ENCODE measurements around the gene NME3.

NME3 gene

GRCh38 chr16:1794908-1795666, 23.7 kb upstream of the NME3 start:
- Histone ChIP-seq H3K4me3 (no peak overlapping the region), H3K9me3 (replicated peaks in 1 of 11) (peaks cover 29 to 37% (median 31%) of the 10 kb centered on the region in 11 experiments), H3K36me3 (peaks cover 0 to 47% (median 30%) of the 10 kb centered on the region in 11 experiments; a peak in 18 of 22 replicates), H3K4me2 (no peak overlapping the region), H3K4me1 (no peaks in the 10 kb centered on the region), H3K9ac (no peak overlapping the region), H4K20me1 (peaks cover 0 to 45% (median 16%) of the 10 kb centered on the region in 11 experiments; a peak in 15 of 22 replicates), H3K27ac (no peak overlapping the region), H3K27me3 (no peaks in the 10 kb centered on the region)
- TF ChIP-seq Cebpa-rat (IDR thresholded peaks at IDR 0.05) = no peak

- Histone ChIP-seq H3K9me3 (replicated peaks in 1 of 11) (peaks cover 22 to 30% (median 24%) of the 10 kb centered on the region in 11 experiments), H3K4me3 (no peak overlapping the region), H3K9ac (no peak overlapping the region), H3K4me2 (no peak overlapping the region), H3K4me1 (no peaks in the 10 kb centered on the region), H3K27ac (no peak overlapping the region), H3K36me3 (peaks cover 4 to 50% (median 38%) of the 10 kb centered on the region in 11 experiments; a peak in 20 of 22 replicates), H4K20me1 (peaks cover 0 to 53% (median 22%) of the 10 kb centered on the region in 11 experiments; a peak in 16 of 22 replicates), H3K27me3 (no peaks in the 10 kb centered on the region)
- TF ChIP-seq Cebpa-rat (IDR thresholded peaks at IDR 0.05) = no peak
Observed at GRCh38 chr16:1794221-1794871, 23.0 kb upstream of the NME3 start.

DNA sequence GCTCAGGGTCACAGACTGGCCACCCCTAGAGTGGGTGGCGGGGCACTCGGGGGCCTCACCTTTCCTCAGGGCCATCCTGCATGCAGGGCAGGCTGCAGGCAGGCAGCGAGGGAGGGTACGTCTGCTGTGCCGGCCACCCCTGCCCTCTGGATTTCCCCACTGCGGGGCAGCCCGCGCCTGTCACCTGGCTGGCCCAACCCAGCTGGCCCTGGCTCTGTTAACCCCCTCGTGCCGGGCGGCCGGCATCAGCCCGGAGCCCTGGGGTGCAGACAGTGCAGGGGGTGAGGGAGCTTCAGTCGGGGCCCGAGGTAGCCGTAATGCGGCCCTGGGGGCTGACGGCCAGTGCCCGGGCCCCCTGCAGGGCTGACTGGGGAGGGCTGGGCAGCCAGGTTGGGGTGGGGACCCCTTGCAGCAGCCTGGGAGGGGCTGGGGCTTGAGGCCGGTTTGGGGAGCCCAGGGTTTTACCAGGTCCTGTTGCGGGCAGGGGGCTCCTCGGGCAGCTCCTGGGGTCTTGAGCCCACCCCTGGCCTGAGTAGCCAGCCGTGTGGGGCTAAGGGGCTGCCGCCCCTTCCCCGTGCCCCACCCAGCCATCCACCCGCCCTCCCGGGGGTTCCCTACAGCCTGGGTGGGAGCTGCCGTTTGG, 22.4 kb upstream of the NME3 start, which contains the start of gene IGFALS:
TSS of gene IGFALS (minus strand) at position 128 of the 643 bp plus-strand sequence. CDS start at position 75, 53 bp downstream.
- Histone ChIP-seq H3K4me3 (no peak within 1 kb of the TSS), H3K27me3 (no peaks in the 10 kb centered on the region), H3K4me2 (no peak within 1 kb of the TSS), H3K9ac (no peak within 1 kb of the TSS), H3K27ac (no peak within 1 kb of the TSS), H3K9me3 (replicated peaks in 1 of 11) (peaks cover 15 to 23% (median 17%) of the 10 kb centered on the region in 11 experiments), H3K4me1 (no peaks in the 10 kb centered on the region), H4K20me1 (peaks cover 0 to 59% (median 29%) of the 10 kb centered on the region in 11 experiments; a peak in 17 of 22 replicates), H3K36me3 (peaks cover 10 to 50% (median 41%) of the 10 kb centered on the region in 11 experiments)
- no peak for TF ChIP-seq Cebpa-rat (IDR thresholded peaks at IDR 0.05)

GRCh38 chr16:1792836-1793577, 21.7 kb upstream of the NME3 start:
- Histone ChIP-seq H3K36me3 (peaks cover 16 to 50% (median 43%) of the 10 kb centered on the region in 11 experiments), H3K27ac (no peak overlapping the region), H3K4me1 (no peaks in the 10 kb centered on the region), H3K9ac (no peak overlapping the region), H3K27me3 (no peaks in the 10 kb centered on the region), H4K20me1 (peaks cover 0 to 66% (median 36%) of the 10 kb centered on the region in 11 experiments; a peak in 18 of 22 replicates), H3K4me2 (no peak overlapping the region), H3K4me3 (no peak overlapping the region), H3K9me3 (replicated peaks in 1 of 11) (peaks cover 8 to 16% (median 11%) of the 10 kb centered on the region in 11 experiments)
- no peak for TF ChIP-seq Cebpa-rat (IDR thresholded peaks at IDR 0.05)

DNA sequence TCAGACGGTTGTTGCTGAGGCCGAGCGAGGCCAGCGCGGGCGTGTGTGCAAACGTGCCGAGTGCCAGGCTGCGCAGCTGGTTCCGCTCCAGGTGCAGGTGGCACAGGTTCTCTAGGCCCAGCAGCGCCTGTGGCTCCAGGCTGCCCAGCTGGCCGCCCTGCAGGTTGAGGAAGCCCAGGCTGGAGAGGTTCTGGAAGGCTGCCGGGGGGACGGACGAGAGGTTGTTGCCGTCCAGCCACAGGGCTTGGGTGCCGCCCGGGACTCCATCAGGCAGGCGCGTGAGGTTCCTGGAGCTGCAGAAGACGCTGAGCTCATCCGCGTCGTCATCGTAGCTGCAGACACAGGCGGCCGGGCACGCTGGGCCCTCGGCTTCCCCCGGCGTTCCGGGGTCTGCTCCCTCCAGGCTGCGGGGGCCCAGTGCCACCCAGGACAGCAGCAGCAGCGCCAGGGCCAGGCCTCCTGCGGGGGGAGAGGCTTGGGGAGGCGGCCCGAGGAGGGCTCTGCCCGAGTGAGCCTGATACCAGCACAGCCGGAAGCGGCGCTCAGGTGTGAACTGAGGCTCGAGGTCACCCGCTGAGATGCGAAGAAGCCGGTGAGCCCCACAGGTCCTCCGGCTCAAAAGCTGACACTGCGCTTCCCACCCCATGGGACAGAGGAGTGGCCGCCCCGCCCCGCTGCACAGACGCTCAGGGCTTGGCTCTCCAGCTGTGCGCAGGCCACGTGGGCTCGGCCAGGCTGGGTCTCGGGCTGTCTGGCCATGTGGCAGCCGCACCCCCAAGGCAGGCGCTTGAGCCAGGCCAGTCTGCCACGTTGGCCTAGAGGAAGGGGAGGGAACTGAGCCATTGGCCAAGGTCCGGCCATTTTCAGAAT, 20.8 kb upstream of the NME3 start:
- no peaks in the 10 kb centered on the region for H3K4me1 ChIP-seq
- TF ChIP-seq Cebpa-rat (IDR thresholded peaks at IDR 0.05) = no peak
- no peak overlapping the region for H3K27ac ChIP-seq
- H3K9me3 ChIP-seq (replicated peaks in 1 of 11) = peaks cover under 1 to 8% (median 2%) of the 10 kb centered on the region in 11 experiments; a peak in 17 of 22 replicates
- no peak overlapping the region for H3K9ac ChIP-seq
- H4K20me1 ChIP-seq = peaks cover 3 to 74% (median 44%) of the 10 kb centered on the region in 11 experiments; a peak in 20 of 22 replicates
- H3K4me3 ChIP-seq = no peak overlapping the region
- H3K4me2 ChIP-seq = no peak overlapping the region
- peaks cover 24 to 57% (median 52%) of the 10 kb centered on the region in 11 experiments for H3K36me3 ChIP-seq
- no peaks in the 10 kb centered on the region for H3K27me3 ChIP-seq

- H3K9me3 ChIP-seq (replicated peaks in 1 of 11) = 0 out of 22 replicates have a peak, but pooled peaks cover 0 to under 1% (median 0%) of the 10 kb centered on the region in 11 experiments
- no peaks in the 10 kb centered on the region for H3K27me3 ChIP-seq
- H3K4me1 ChIP-seq = no peaks in the 10 kb centered on the region
- no peak overlapping the region for H3K9ac ChIP-seq
- H3K4me2 ChIP-seq = no peak overlapping the region
- no peak overlapping the region for H3K27ac ChIP-seq
- TF ChIP-seq Cebpa-rat (IDR thresholded peaks at IDR 0.05) = no peak
- peaks cover 32 to 65% (median 59%) of the 10 kb centered on the region in 11 experiments for H3K36me3 ChIP-seq
- H4K20me1 ChIP-seq = peaks cover 10 to 82% (median 52%) of the 10 kb centered on the region in 11 experiments; a peak in 21 of 22 replicates
- no peak overlapping the region for H3K4me3 ChIP-seq
Observed at GRCh38 chr16:1791256-1791942, 20.1 kb upstream of the NME3 start.

GRCh38 chr16:1790611-1791255, 19.4 kb upstream of the NME3 start:
- Histone ChIP-seq H4K20me1 (peaks cover 17 to 89% (median 58%) of the 10 kb centered on the region in 11 experiments; a peak in 21 of 22 replicates), H3K9ac (no peak overlapping the region)

More at GRCh38 chr16:1790611-1791255, 19.4 kb upstream of the NME3 start:
- no peaks in the 10 kb centered on the region for H3K4me1 ChIP-seq
- no peaks in the 10 kb centered on the region for H3K9me3 ChIP-seq (replicated peaks in 1 of 11)
- H3K4me2 ChIP-seq = no peak overlapping the region
- no peak overlapping the region for H3K4me3 ChIP-seq
- H3K27ac ChIP-seq = no peak overlapping the region
- H3K27me3 ChIP-seq = no peaks in the 10 kb centered on the region
- TF ChIP-seq Cebpa-rat (IDR thresholded peaks at IDR 0.05) = no peak
- peaks cover 38 to 72% (median 66%) of the 10 kb centered on the region in 11 experiments for H3K36me3 ChIP-seq

Data from BLaER1 treated with 17β-estradiol and CSF1 and Interleukin-3, amounts not matched to agents 10 nM and 100 nM (cell line).